ENCODE data around the gene CYP2J2. TPM values are rescaled to one million over a fixed set of nuclear protein-coding genes. Genes with fewer than 3 reads are reported as not detected.
A peak's percentile ranks its signal among the peaks of the same experiment; 100 is the strongest.

CYP2J2 gene
- total and polyA plus RNA-seq, 8 donors = 1.9 to 3.5 (median 2.3) TPM

DNA sequence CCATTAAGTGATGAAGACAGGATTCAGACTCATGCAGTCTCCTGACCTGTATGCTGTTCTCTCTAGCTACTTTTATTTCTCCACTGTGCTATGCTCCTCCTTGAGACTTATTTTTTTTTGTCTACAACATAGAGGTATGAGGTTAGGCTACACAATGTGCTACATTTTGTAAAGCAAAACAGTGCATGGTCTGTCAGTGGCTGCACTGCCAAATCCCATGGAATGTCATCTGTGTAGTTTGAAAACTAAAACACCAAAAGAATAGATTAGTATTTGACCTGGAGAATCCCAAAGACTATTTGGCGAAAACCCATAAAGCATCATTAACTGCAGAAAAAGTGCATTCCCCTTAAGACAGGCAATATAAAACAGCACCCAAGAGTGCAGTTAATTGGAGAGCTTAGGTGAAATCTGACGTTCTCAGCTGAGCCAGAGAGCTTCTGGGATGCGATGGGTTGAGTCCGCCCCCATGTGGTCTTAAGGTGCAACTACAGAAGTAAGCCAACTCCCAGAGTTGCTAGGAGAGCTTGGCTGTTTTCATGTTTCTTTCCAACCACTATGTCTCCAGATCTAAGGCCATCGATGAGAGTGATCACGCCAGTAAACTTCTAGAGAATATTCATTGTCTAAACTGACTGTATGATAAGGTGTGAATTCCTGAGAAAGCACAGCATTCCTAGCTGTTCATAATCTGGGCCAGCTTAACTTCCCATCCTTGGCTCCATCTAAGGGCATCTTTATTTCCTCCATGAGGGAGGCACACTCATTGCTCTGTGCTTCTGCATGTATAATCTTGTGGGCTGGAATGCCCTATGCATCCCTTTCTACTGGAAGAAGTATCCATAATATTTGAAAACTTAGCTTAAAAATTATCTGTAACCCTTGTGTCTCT, 20.7 kb upstream of the CYP2J2 start:
- H3K4me3 ChIP-seq = no peak overlapping the region
- no peaks in the 10 kb centered on the region for H3K27me3 ChIP-seq
- TF ChIP-seq CTCF (IDR thresholded peaks at IDR 0.05) = peak; percentile 76 to 87
- H3K4me1 ChIP-seq = no peaks in the 10 kb centered on the region
- peak; percentile 99 for ATAC-seq
- H3K9me3 ChIP-seq = no peaks in the 10 kb centered on the region
- intact Hi-C loops (cut with DNase I) = loop anchor here in 1 of 2 donors (5.0 kb wide), 1 partner anchor 70 kb away; no protein-coding TSS in a partner anchor
- H3K27ac ChIP-seq = no peak overlapping the region
- no peaks in the 10 kb centered on the region for H3K36me3 ChIP-seq
- DNase-seq = peak in 3 of 4 donors; percentile 44 to 76 (median 52)

- no peak for ATAC-seq
- TF ChIP-seq CTCF (IDR thresholded peaks at IDR 0.05) = no peak
- no peaks in the 10 kb centered on the region for H3K36me3 ChIP-seq
- no peak overlapping the region for H3K4me3 ChIP-seq
- H3K27ac ChIP-seq = no peak overlapping the region
- H3K9me3 ChIP-seq = no peaks in the 10 kb centered on the region
- H3K27me3 ChIP-seq = no peaks in the 10 kb centered on the region
- intact Hi-C loops (cut with DNase I) = loop anchor here in 1 of 2 donors (5.0 kb wide), 1 partner anchor 68 kb away; no protein-coding TSS in a partner anchor
- no peak for DNase-seq
- H3K4me1 ChIP-seq = no peaks in the 10 kb centered on the region
Observed at GRCh38 chr1:59945790-59946189, 19.2 kb upstream of the CYP2J2 start.

GRCh38 chr1:59939393-59939792, 12.8 kb upstream of the CYP2J2 start:
- DNase-seq (no peak), ATAC-seq (no peak)
- Histone ChIP-seq H3K27me3 (no peaks in the 10 kb centered on the region), H3K4me1 (no peaks in the 10 kb centered on the region), H3K36me3 (no peaks in the 10 kb centered on the region), H3K9me3 (peaks cover 0 to 4% of the 10 kb centered on the region in 2 donors), H3K4me3 (no peak overlapping the region), H3K27ac (no peak overlapping the region)
- no peak for TF ChIP-seq CTCF (IDR thresholded peaks at IDR 0.05)
- intact Hi-C loops (cut with DNase I) = no loop called here

GRCh38 chr1:59937636-59938210, 11.2 kb upstream of the CYP2J2 start:
- intact Hi-C loops (cut with DNase I) = no loop called here
- Histone ChIP-seq H3K36me3 (no peaks in the 10 kb centered on the region), H3K27ac (no peak overlapping the region), H3K4me1 (no peaks in the 10 kb centered on the region), H3K27me3 (no peaks in the 10 kb centered on the region), H3K4me3 (no peak overlapping the region), H3K9me3 (peaks cover 0 to 4% of the 10 kb centered on the region in 2 donors)
- ATAC-seq (no peak), DNase-seq (no peak)
- no peak for TF ChIP-seq CTCF (IDR thresholded peaks at IDR 0.05)

DNA sequence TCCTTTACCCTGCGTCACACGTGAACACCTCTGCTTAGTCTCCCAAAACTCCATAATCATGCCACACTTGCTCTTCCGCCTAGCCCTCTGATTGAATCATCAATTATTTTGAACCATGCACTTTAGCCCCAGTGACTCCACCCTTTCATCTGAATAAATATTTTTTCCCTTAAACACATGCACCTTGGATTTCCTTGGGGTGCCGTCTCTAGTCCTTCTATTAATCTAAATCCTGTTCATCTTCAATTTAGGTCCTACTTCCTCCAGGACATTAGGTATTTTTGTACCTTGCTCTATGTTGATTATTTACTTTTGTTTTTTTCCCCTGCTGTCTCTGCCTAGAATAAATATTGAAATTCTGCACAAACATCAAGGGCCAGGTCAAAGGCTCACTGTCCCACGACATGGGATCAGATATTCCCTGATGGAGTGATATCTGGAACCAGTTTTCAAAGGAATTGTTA, 9.8 kb upstream of the CYP2J2 start:
- TF ChIP-seq CTCF (IDR thresholded peaks at IDR 0.05) = no peak
- Histone ChIP-seq H3K27me3 (peaks cover 0 to 6% of the 10 kb centered on the region in 2 donors), H3K4me1 (no peaks in the 10 kb centered on the region), H3K36me3 (no peaks in the 10 kb centered on the region), H3K4me3 (no peak overlapping the region), H3K27ac (no peak overlapping the region), H3K9me3 (peaks cover 0 to 4% of the 10 kb centered on the region in 2 donors)
- ATAC-seq (no peak), DNase-seq (no peak)
- intact Hi-C loops (cut with DNase I) = no loop called here

Data from left lung (tissue), 10 donors.